IMR-90 (cell line): Measurements from ENCODE around the gene AKR1C8. TPM values are rescaled to one million over a fixed set of nuclear protein-coding genes. Genes with fewer than 3 reads are reported as not detected.

Experiments used
- ATAC-seq: fragments of 200-7000 bp; cut with Tn5 transposase; 2 replicates; pipeline ENCODE4 v1.9.1; 2020; ENCODE audit warnings: low read depth, mild to moderate bottlenecking, moderate library complexity
- BruUV-seq: library from RNA; stranded (reverse); fragments of 400-500 nt; replicated peaks from 2 replicates; lab custom pipeline; 2021; lab: Mats Ljungman, UMichigan
- CTCF ChIA-PET: fragments of 300-600 bp; formaldehyde crosslinking; extraction: SDS; loops from one replicate; lab custom pipeline; 2021; ENCODE audit warnings: antibody characterized with exemption; lab: Yijun Ruan, JAX
- POLR2A ChIA-PET: fragments of 300-600 bp; sonication (Branson Sonifier 250); formaldehyde crosslinking; loops from one replicate; lab custom pipeline; 2022; ENCODE audit warnings: antibody characterized with exemption; ENCODE audit not compliant: unreplicated experiment; lab: Charles Lee
- DNase-seq: peaks from one replicate; pipeline ENCODE4 v3.0.0; 2013
- H2AFZ ChIP-seq: replicated peaks from 2 replicates; pipeline ENCODE3; 2013; ENCODE audit warnings: low read length, mild to moderate bottlenecking; ENCODE audit not compliant: poor library complexity
- H2AK5ac ChIP-seq: 2 replicates; pipeline ENCODE4 v1.6.1; 2013; ENCODE audit warnings: low read depth, low read length, inconsistent platforms
- H2AK9ac ChIP-seq: replicated peaks from 2 replicates; pipeline ENCODE3; 2013; ENCODE audit warnings: mild to moderate bottlenecking, low read depth, low read length, moderate library complexity; ENCODE audit not compliant: poor library complexity
- H2BK120ac ChIP-seq: 2 replicates; pipeline ENCODE4 v1.6.1; 2013; ENCODE audit warnings: low read depth, low read length, inconsistent platforms
- H2BK15ac ChIP-seq: 3 replicates; pipeline ENCODE4 v1.6.1; 2013; ENCODE audit warnings: low read depth, low read length, inconsistent platforms
- H2BK20ac ChIP-seq: 2 replicates; pipeline ENCODE4 v1.6.1; 2013; ENCODE audit warnings: low read depth, mild to moderate bottlenecking, inconsistent platforms, low read length, moderate library complexity
- H2BK5ac ChIP-seq: 2 replicates; pipeline ENCODE4 v1.6.1; 2013; ENCODE audit warnings: mild to moderate bottlenecking, low read depth, low read length, inconsistent platforms; ENCODE audit not compliant: poor library complexity, severe bottlenecking
- H3K14ac ChIP-seq: replicated peaks from 2 replicates; pipeline ENCODE4 v1.6.1; 2013; ENCODE audit warnings: low read depth, low read length, inconsistent platforms
- H3K18ac ChIP-seq: 2 replicates; pipeline ENCODE4 v1.6.1; 2013; ENCODE audit warnings: low read depth, low read length, control low read depth
- H3K23ac ChIP-seq: 2 replicates; pipeline ENCODE4 v1.6.1; 2013; ENCODE audit warnings: low read depth, low read length, inconsistent platforms
- H3K27ac ChIP-seq: 2 replicates; pipeline ENCODE4 v1.5.1; 2013; ENCODE audit warnings: mild to moderate bottlenecking, control low read depth, low read length; ENCODE audit not compliant: insufficient read depth
- H3K27me3 ChIP-seq: 2 replicates; pipeline ENCODE4 v1.6.1; 2013; ENCODE audit warnings: low read length; ENCODE audit not compliant: control insufficient read depth, insufficient read depth
- H3K36me3 ChIP-seq: 2 replicates; pipeline ENCODE4 v1.6.1; 2013; ENCODE audit warnings: low read length, mixed read lengths; ENCODE audit not compliant: control insufficient read depth, insufficient read depth
- H3K4ac ChIP-seq: 2 replicates; pipeline ENCODE4 v1.6.1; 2013; ENCODE audit warnings: low read depth, low read length, inconsistent platforms
- H3K4me1 ChIP-seq: 2 replicates; pipeline ENCODE4 v1.6.1; 2013; ENCODE audit warnings: low read length, mixed read lengths; ENCODE audit not compliant: control insufficient read depth, insufficient read depth
- H3K4me2 ChIP-seq: 2 replicates; pipeline ENCODE4 v1.6.1; 2013; ENCODE audit warnings: low read depth, mild to moderate bottlenecking, control low read depth, low read length, moderate library complexity
- H3K4me3 ChIP-seq: 2 replicates; pipeline ENCODE4 v1.5.1; 2013; ENCODE audit warnings: low read depth, mild to moderate bottlenecking, control low read depth, low read length, moderate library complexity; ENCODE audit not compliant: insufficient read depth
- H3K56ac ChIP-seq: 2 replicates; pipeline ENCODE4 v1.6.1; 2013; ENCODE audit warnings: low read length, inconsistent platforms; ENCODE audit not compliant: insufficient read depth; ENCODE audit errors: extremely low read depth
- H3K79me1 ChIP-seq, 2 experiments: 2 replicates each; pipeline ENCODE4 v1.6.1; 2013; ENCODE audit warnings: low read length in 2 of 2, inconsistent platforms in 1 of 2, low read depth in 1 of 2
- H3K9ac ChIP-seq: 2 replicates; pipeline ENCODE4 v1.6.1; 2013; ENCODE audit warnings: low read depth, low read length, control low read depth
- H3K9me1 ChIP-seq: 2 replicates; pipeline ENCODE4 v1.6.1; 2013; ENCODE audit warnings: low read length, inconsistent platforms; ENCODE audit not compliant: insufficient read depth
- H3K9me3 ChIP-seq: 2 replicates; pipeline ENCODE4 v1.6.1; 2013; ENCODE audit warnings: low read length; ENCODE audit not compliant: control insufficient read depth, insufficient read depth
- H4K20me1 ChIP-seq: 2 replicates; pipeline ENCODE4 v1.6.1; 2013; ENCODE audit warnings: low read length, inconsistent platforms; ENCODE audit not compliant: insufficient read depth
- H4K5ac ChIP-seq: 2 replicates; pipeline ENCODE4 v1.6.1; 2013; ENCODE audit warnings: mild to moderate bottlenecking, low read depth, low read length, control low read depth
- H4K8ac ChIP-seq, 2 experiments: 2 replicates each; pipeline ENCODE4 v1.6.1; 2013; ENCODE audit warnings: low read depth in 2 of 2, low read length in 2 of 2, control low read depth in 1 of 2, inconsistent platforms in 1 of 2
- H4K91ac ChIP-seq: 2 replicates; pipeline ENCODE4 v1.6.1; 2013; ENCODE audit warnings: low read depth, low read length, inconsistent platforms; ENCODE audit not compliant: insufficient read depth
- NFE2L2 ChIP-seq: fragments of 150-350 bp; IDR thresholded peaks from 2 replicates; pipeline ENCODE4 v1.6.1; 2016; ENCODE audit warnings: low read depth, mild to moderate bottlenecking, low read length
- WGBS, 2 experiments: methylation state at CpG; one replicate each; pipeline versions ENCODE4 v1.1.5 to v1.1.7; 2013; ENCODE audit warnings: missing lambda C conversion rate in 2 of 2; ENCODE audit not compliant: insufficient read length in 1 of 2; ENCODE audit errors: extremely low coverage in 2 of 2; 5-methylcytosine and 5-hydroxymethylcytosine counted together
- dilution Hi-C: fragments of 300-500 bp; cut with HindIII; formaldehyde crosslinking; loops from one replicate; pipeline ENCODE4 v1.14.3; 2018; ENCODE audit warnings: low sequenced_read_pairs; ENCODE audit not compliant: unreplicated experiment
- in situ Hi-C: fragments of 300-500 bp; cut with MboI; formaldehyde crosslinking; loops from 3 replicates; pipeline ENCODE4 v1.14.3; 2019; ENCODE audit warnings: low sequenced_read_pairs, inconsistent platforms, mixed read lengths
- intact Hi-C: fragments of 100-400 bp; cut with micrococcal nuclease; formaldehyde crosslinking; loops from 2 replicates; pipeline ENCODE4 v1.10.0; 2022
- polyA plus RNA-seq, 3 experiments: library from polyadenylated mRNA; depleted of rRNA; stranded (reverse); fragments of >200 nt; gene quantifications; 2 replicates each; pipeline ENCODE4 v1.2.3, GENCODE V29; 2012; ENCODE audit warnings: low replicate concordance in 1 of 3
- total RNA-seq: library from RNA; depleted of rRNA; stranded (reverse); fragments of >200 nt; gene quantifications from 2 replicates; pipeline ENCODE4 v1.2.3, GENCODE V29; 2012

AKR1C8 gene
- total and polyA plus RNA-seq, 2 of the 4 experiments (the other 2 are of a cell fraction), result not detected

GRCh38 chr10:5107860-5108526 lies 77.0 kb downstream of the AKR1C8 start:
- no peaks in the 10 kb centered on the region for H3K9me3 ChIP-seq
- H3K56ac ChIP-seq, result no peak overlapping the region
- no peak overlapping the region for H3K9ac ChIP-seq
- no peak for DNase-seq
- H3K14ac ChIP-seq, result no peak overlapping the region
- H2AK5ac ChIP-seq, result no peak overlapping the region
- H2BK5ac ChIP-seq, result no peak overlapping the region
- no peak overlapping the region for H3K23ac ChIP-seq
- no CpG with 5 or more reads among the region's 8 CpGs for whole genome bisulfite sequencing, 2 experiments
- H3K27me3 ChIP-seq, result no peaks in the 10 kb centered on the region
- H3K27ac ChIP-seq, result no peak overlapping the region
- no peak for TF ChIP-seq NFE2L2
- H3K4me1 ChIP-seq, result no peaks in the 10 kb centered on the region
- no peak overlapping the region for H4K5ac ChIP-seq
- H3K79me1 ChIP-seq, result no peaks in the 10 kb centered on the region
- no peak overlapping the region for H3K4ac ChIP-seq
- in situ Hi-C loops (no loop called here), dilution Hi-C loops (no loop called here), intact Hi-C loops (loop anchor here (10.0 kb wide), 1 partner anchor 57 kb away; no protein-coding TSS in a partner anchor)
- no peaks in the 10 kb centered on the region for H3K36me3 ChIP-seq
- H2BK120ac ChIP-seq, result no peak overlapping the region
- BruUV-seq, result no TSS peak
- no peak overlapping the region for H4K91ac ChIP-seq
- no peak overlapping the region for H3K4me3 ChIP-seq
- ATAC-seq, result no peak
- H2BK20ac ChIP-seq, result no peak overlapping the region
- no peak overlapping the region for H4K8ac ChIP-seq
- H3K18ac ChIP-seq, result no peak overlapping the region
- CTCF ChIA-PET, result interaction anchor here (1.4 to 1.5 kb wide), 2 partner anchors 18 to 258 kb away, joined by 3 read pairs; no protein-coding TSS in a partner anchor
- no peaks in the 10 kb centered on the region for H4K20me1 ChIP-seq
- H3K4me2 ChIP-seq, result no peak overlapping the region
- POLR2A ChIA-PET, result no interaction called here
- H2BK15ac ChIP-seq, result no peak overlapping the region
- H2AFZ ChIP-seq, result no peak overlapping the region
- H3K9me1 ChIP-seq, result no peaks in the 10 kb centered on the region
- H2AK9ac ChIP-seq, result no peak overlapping the region
